Measurements from ENCODE around the gene IGF2R.

IGF2R gene

DNA sequence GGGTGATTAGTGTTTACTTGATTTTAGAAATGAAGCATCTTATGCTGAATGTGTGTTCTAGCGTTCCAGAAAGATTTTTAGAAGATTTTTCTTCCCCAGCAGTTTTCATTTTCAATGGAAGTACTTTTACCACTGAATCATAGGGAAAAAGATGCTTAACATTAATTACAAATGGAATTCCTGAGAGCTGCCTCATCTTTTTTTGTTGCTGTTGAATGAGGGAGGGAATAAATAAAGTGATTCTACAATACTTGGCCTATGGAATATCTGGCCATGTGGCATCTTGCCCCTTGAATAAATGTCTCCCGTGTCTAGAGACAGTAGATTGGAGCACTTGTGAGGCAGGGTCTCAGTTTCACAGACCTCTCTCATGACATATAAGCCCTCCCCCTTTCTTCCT is 108.6 kb downstream of the IGF2R start:
- no peak for DNase-seq (ENCODE audit: low read depth)
- no peak overlapping the region for H3K4me3 ChIP-seq (ENCODE audit: low read length)
- TF ChIP-seq CTCF (IDR thresholded peaks at IDR 0.05; ENCODE audit: insufficient read depth, low read depth, low read length, missing control alignments) = no peak

DNA sequence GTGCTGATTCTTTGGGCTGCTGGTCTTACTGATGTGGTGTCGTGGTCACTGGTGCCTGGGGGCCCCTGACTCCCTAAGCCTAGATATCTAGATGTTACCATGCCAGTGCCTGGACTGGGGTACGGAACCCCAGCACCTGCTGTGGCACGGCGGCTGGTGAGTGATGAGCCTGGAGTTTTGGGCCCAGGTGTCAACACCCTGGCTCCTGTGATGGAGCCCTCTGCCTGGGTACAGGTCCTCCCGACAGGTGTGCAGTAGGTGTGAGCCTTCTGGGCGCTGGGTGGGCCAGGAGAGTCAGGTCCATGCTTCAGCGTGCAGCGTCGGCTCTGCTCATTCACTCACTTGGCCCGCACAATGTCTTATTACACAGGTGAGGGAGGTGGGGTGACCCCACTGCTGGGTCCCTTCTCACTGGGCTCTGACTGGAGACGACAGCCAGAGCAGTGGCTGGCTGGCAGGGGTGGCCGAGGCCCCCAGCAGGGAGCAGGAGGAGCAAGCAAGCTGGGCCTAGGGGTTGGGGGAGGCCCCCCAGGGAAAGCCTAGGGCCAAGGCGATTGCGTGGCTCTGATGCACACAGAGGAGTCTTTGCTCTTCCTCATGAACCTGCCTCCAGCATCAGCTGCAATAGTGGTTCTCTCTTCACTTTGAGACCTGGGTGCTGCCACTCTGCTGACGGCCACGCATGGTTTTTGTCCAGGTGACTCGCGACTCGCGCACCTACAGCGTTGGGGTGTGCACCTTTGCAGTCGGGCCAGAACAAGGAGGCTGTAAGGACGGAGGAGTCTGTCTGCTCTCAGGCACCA is 110.2 kb downstream of the IGF2R start:
- DNase-seq (ENCODE audit: low read depth) = no peak
- H3K4me3 ChIP-seq (ENCODE audit: low read length) = no peak overlapping the region
- no peak for TF ChIP-seq CTCF (IDR thresholded peaks at IDR 0.05; ENCODE audit: insufficient read depth, low read depth, low read length, missing control alignments)

GRCh38 chr6:160079686-160080043 is 110.8 kb downstream of the IGF2R start:
- DNase-seq (ENCODE audit: low read depth) = no peak
- no peak for TF ChIP-seq CTCF (IDR thresholded peaks at IDR 0.05; ENCODE audit: insufficient read depth, low read depth, low read length, missing control alignments)
- H3K4me3 ChIP-seq (ENCODE audit: low read length) = no peak overlapping the region

DNA sequence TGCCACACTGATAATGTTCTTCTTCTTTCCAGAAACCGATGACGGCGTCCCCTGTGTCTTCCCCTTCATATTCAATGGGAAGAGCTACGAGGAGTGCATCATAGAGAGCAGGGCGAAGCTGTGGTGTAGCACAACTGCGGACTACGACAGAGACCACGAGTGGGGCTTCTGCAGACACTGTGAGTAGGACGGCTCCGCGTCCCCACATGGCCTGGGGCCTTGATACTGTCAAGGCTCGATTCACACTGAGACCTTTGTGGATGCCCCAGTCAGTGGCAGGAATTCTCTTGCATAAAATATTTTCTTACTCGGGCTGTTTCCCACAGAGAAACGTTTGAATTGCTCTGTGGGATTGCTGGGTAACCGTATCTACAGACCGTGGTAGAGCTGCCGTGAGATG is 111.2 kb downstream of the IGF2R start:
- DNase-seq (ENCODE audit: low read depth) = no peak
- H3K4me3 ChIP-seq (ENCODE audit: low read length) = no peak overlapping the region
- no peak for TF ChIP-seq CTCF (IDR thresholded peaks at IDR 0.05; ENCODE audit: insufficient read depth, low read depth, low read length, missing control alignments)

DNA sequence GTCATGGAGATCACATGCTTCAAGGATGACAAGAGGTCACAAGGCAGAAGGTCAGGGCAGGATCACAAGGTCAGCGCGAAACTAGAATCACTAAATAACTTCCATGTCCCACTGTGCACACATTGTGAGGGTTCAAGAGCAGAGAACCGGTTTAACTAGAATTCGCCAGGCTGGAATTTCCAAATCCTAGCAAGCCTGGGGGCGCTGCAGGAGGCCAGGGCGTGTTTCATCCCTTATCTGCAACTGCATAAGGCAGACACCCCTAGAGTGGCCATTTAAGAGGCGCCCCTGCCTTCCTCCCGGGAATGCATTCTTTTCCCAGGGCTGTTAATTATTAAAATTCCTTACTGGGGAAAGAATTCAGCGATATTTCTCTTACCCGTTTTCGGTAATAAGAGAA is 112.5 kb downstream of the IGF2R start:
- no peak for TF ChIP-seq CTCF (IDR thresholded peaks at IDR 0.05; ENCODE audit: insufficient read depth, low read depth, low read length, missing control alignments)
- no peak for DNase-seq (ENCODE audit: low read depth)
- H3K4me3 ChIP-seq (ENCODE audit: low read length) = no peak overlapping the region

DNA sequence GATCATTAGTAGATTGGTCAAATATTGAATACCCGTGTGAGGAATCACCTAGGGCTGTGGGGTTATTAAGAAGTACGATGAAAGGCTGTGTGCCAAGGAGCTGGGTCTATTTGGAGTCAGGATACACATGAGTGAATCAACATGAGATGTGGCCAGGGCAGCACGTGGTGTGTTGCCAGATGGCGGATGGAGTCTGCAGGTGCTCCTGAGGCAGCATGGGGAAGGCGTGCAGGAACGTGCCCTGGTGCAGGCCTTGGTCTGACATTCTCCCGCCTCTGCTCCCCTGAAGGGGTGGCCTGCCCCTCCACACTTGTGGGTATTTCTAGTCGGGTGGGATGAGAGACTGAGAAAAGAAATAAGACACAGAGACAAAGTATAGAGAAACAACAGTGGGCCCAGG is 113.7 kb downstream of the IGF2R start:
- no peak overlapping the region for H3K4me3 ChIP-seq (ENCODE audit: low read length)
- peak; percentile 53 for DNase-seq (ENCODE audit: low read depth)
- no peak for TF ChIP-seq CTCF (IDR thresholded peaks at IDR 0.05; ENCODE audit: insufficient read depth, low read depth, low read length, missing control alignments)

- H3K4me3 ChIP-seq (ENCODE audit: low read length) = no peak overlapping the region
- DNase-seq (ENCODE audit: low read depth) = no peak
- TF ChIP-seq CTCF (IDR thresholded peaks at IDR 0.05; ENCODE audit: insufficient read depth, low read depth, low read length, missing control alignments) = no peak
These were observed 115.4 kb downstream of the IGF2R start for GRCh38 chr6:160084198-160084776.
